Lower leg skin (tissue), 4 donors: Measurements from ENCODE around the gene DECR2. TPM values are rescaled to one million over a fixed set of nuclear protein-coding genes. Genes with fewer than 3 reads are reported as not detected.

Experiments used
- DNase-seq, 2 donors: peaks; one replicate each; pipeline ENCODE4 v3.0.0-alpha.2; 2019; ENCODE audit warnings: low spot score in 2 of 2
- H3K4me3 ChIP-seq: fragments of 200-600 bp; sonication (generic); 2 replicates; pipeline ENCODE4 v1.5.1; 2017; ENCODE audit warnings: mild to moderate bottlenecking, low read depth; ENCODE audit not compliant: poor library complexity, severe bottlenecking
- POLR2A ChIP-seq, 2 donors: fragments of 450-650 bp; IDR thresholded peaks; one replicate each; pipeline ENCODE4 v1.6.1; 2016 to 2017; ENCODE audit warnings: antibody characterized with exemption in 2 of 2, mild to moderate bottlenecking in 1 of 2, moderate library complexity in 1 of 2
- WGBS, 2 donors: methylation state at CpG; one replicate each; pipeline ENCODE4 v1.1.5; 2018; 5-methylcytosine and 5-hydroxymethylcytosine counted together
- intact Hi-C: fragments of 100-400 bp; cut with DNase I; formaldehyde crosslinking; loops from one replicate; pipeline ENCODE4 v1.15.0; 2023; ENCODE audit warnings: low total_unique reads
- total RNA-seq, 4 donors: library from RNA; depleted of rRNA; stranded (reverse); fragments of >200 nt; gene quantifications; one replicate each; pipeline ENCODE4 v1.1.0, GENCODE V29; 2016
- TF ChIP-seq, protein P1 (sequence below), 3 donors: fragments of 450-650 bp; IDR thresholded peaks; one replicate each; pipeline ENCODE4 v1.5.1; 2016; ENCODE audit warnings: antibody characterized with exemption in 3 of 3, mild to moderate bottlenecking in 3 of 3, moderate library complexity in 2 of 3

DECR2 gene
- total RNA-seq, 4 donors from 2014 or later: 14.0 to 21.0 (median 18.8) TPM

DNA sequence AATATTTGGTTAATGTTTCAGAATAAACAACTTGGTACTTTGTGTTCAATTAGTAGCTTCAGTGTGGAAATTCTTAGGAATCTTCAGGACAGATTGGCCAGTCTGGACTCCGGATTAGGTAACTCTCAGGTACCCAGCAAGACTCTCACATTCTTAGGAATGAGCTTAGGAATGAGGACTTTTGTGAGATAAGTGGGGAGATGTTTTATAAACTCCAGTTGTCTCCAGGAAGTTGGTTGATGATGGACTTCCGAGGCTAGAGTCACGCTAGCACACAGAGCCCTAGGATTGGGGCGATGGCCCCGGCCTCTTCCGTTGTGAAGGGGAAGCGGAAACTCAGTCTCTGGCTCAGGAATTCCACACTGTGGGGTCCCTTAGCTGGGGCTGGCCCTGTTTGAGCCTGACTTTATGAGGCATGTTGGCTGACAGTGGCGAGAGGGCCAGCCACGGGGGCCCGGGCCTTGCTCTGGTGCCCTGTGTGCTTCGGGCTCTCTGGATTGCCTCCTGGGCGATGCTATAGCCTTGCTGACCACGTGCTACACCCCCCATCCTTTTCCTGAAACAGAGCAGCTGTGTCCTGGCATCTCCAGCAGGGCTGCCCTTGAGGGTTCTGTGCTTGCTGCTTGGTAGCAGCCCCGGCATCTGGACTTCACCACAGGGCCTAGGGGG is 56.2 kb downstream of the DECR2 start:
- 82% methylated on average over 11 of the region's 14 CpGs for WGBS, 2 donors
- DNase-seq: no peak
- TF ChIP-seq POLR2A (IDR thresholded peaks at IDR 0.05): no peak
- TF ChIP-seq, protein P1, sequence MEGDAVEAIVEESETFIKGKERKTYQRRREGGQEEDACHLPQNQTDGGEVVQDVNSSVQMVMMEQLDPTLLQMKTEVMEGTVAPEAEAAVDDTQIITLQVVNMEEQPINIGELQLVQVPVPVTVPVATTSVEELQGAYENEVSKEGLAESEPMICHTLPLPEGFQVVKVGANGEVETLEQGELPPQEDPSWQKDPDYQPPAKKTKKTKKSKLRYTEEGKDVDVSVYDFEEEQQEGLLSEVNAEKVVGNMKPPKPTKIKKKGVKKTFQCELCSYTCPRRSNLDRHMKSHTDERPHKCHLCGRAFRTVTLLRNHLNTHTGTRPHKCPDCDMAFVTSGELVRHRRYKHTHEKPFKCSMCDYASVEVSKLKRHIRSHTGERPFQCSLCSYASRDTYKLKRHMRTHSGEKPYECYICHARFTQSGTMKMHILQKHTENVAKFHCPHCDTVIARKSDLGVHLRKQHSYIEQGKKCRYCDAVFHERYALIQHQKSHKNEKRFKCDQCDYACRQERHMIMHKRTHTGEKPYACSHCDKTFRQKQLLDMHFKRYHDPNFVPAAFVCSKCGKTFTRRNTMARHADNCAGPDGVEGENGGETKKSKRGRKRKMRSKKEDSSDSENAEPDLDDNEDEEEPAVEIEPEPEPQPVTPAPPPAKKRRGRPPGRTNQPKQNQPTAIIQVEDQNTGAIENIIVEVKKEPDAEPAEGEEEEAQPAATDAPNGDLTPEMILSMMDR (IDR thresholded peaks at IDR 0.05): no peak
- intact Hi-C loops: no loop called here
- H3K4me3 ChIP-seq: no peak overlapping the region

DNA sequence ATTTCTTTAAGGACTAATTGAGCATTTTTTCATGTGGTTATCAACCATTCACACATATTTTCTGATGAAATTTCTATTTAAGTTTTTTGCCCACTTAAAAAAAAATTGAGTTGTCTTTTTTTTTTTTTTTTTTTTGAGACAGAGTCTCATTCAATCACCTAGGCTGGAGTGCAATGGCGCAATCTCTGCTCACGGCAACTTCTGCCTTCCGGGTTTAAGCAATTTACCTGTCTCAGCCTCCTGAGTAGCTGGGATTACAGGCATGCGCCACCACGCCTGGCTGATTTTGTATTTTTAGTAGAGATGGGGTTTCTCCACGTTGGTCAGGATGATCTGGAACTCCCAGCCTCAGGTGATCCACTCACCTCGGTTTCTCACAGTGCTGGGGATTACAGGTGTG is 58.1 kb downstream of the DECR2 start:
- intact Hi-C loops: no loop called here
- no peak overlapping the region for H3K4me3 ChIP-seq
- DNase-seq: no peak
- WGBS, 2 donors: 87 to 91% methylated on average over 7 of the region's 7 CpGs
- TF ChIP-seq, protein P1 (IDR thresholded peaks at IDR 0.05): no peak
- no peak for TF ChIP-seq POLR2A (IDR thresholded peaks at IDR 0.05)

DNA sequence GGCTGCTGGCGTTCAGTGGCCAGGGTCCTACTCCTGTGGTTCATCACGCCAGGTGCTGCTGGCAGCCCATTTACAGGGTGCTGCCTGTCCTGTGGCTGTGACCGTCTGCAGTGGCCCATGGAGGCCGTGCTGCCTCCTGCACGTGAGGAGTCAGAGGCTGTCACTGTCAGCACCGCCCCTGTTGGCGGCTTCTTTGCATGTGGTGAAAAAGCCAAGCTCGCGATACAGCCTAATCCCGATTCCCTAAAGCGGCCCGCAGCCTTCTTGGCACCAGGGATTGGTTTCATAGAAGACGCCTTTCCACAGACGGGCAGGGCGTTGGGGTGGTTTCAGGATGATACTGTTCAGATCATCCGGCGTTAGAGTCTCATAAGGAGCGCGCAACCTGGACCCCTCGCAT is 59.1 kb downstream of the DECR2 start:
- TF ChIP-seq, protein P1 (IDR thresholded peaks at IDR 0.05): no peak
- no peak for TF ChIP-seq POLR2A (IDR thresholded peaks at IDR 0.05)
- no peak overlapping the region for H3K4me3 ChIP-seq
- DNase-seq: no peak
- intact Hi-C loops: no loop called here
- 91 to 92% methylated on average over 19 to 20 of the region's 20 CpGs for WGBS, 2 donors

Other genes starting within 250 kb of the DECR2 start
- not detected for gene HBZ, start 249.2 kb upstream of the DECR2 start, total RNA-seq
- gene HBM, start 235.9 kb upstream of the DECR2 start, total RNA-seq: not detected
- gene HBA2, start 229.0 kb upstream of the DECR2 start, total RNA-seq: 100 to 1,000 TPM in 1 of 4 donors, 10 to 100 TPM in 2, 1 to 10 TPM in 1; 1.3 to 348 (median 64.4) TPM
- 100 to 1,000 TPM in 2 of 4 donors, 10 to 100 TPM in 1, 1 to 10 TPM in 1; 2.5 to 474 (median 180) TPM for gene HBA1, start 225.2 kb upstream of the DECR2 start, total RNA-seq
- 1 to 10 TPM in 1 of 4 donors, not detected in 3; 1.7 TPM for gene HBQ1, start 221.4 kb upstream of the DECR2 start, total RNA-seq
- 100 to 1,000 TPM in 1 of 4 donors, 10 to 100 TPM in 3; 38.4 to 111 (median 43.5) TPM for gene LUC7L, start 172.4 kb upstream of the DECR2 start, total RNA-seq
- 100 to 1,000 TPM in 3 of 4 donors, 10 to 100 TPM in 1; 61.4 to 123 (median 110) TPM for gene FAM234A, start 167.1 kb upstream of the DECR2 start, total RNA-seq
- 1 to 10 TPM in 2 of 4 donors, under 1 TPM in 2; 0.08 to 2.7 (median 1.6) TPM for gene RGS11, start 125.9 kb upstream of the DECR2 start, total RNA-seq
- not detected for gene ARHGDIG, start 121.3 kb upstream of the DECR2 start, total RNA-seq
- gene PDIA2, start 118.7 kb upstream of the DECR2 start, total RNA-seq: under 1 TPM in 3 of 4 donors, not detected in 1; 0.12 to 0.45 (median 0.23) TPM
- 10 to 100 TPM; 37.9 to 45.7 (median 40.6) TPM for gene AXIN1, start 49.2 kb upstream of the DECR2 start, total RNA-seq
- 10 to 100 TPM; 55.1 to 70.8 (median 61.6) TPM for gene MRPL28, start 31.3 kb upstream of the DECR2 start, total RNA-seq
- 10 to 100 TPM; 13.8 to 30.0 (median 19.4) TPM for gene PGAP6, start 19.9 kb upstream of the DECR2 start, total RNA-seq
- gene NME4, start 4.7 kb upstream of the DECR2 start, total RNA-seq: 10 to 100 TPM; 15.4 to 29.8 (median 19.5) TPM
- 10 to 100 TPM; 22.1 to 66.3 (median 27.7) TPM for gene RAB11FIP3, start 23.8 kb downstream of the DECR2 start, total RNA-seq
- 10 to 100 TPM; 80.8 to 95.5 (median 84.6) TPM for gene CAPN15, start 125.8 kb downstream of the DECR2 start, total RNA-seq
- gene PRR35, start 158.5 kb downstream of the DECR2 start, total RNA-seq: not detected
- 1 to 10 TPM in 1 of 4 donors, under 1 TPM in 3; 0.49 to 1.0 (median 0.57) TPM for gene NHLRC4, start 165.1 kb downstream of the DECR2 start, total RNA-seq
- gene PIGQ, start 168.1 kb downstream of the DECR2 start, total RNA-seq: 10 to 100 TPM; 33.2 to 46.1 (median 43.5) TPM
- gene RAB40C, start 188.2 kb downstream of the DECR2 start, total RNA-seq: 100 to 1,000 TPM; 103 to 161 (median 122) TPM
- 1 to 10 TPM; 1.3 to 5.0 (median 2.8) TPM for gene WFIKKN1, start 229.1 kb downstream of the DECR2 start, total RNA-seq
- 100 to 1,000 TPM; 108 to 161 (median 111) TPM for gene METTL26, start 234.4 kb downstream of the DECR2 start, total RNA-seq
- 10 to 100 TPM; 10.5 to 31.3 (median 23.2) TPM for gene MCRIP2, start 239.9 kb downstream of the DECR2 start, total RNA-seq
- 10 to 100 TPM; 11.1 to 32.1 (median 18.9) TPM for gene WDR90, start 247.5 kb downstream of the DECR2 start, total RNA-seq